ENCODE measurements around the gene TTBK2. TPM values are rescaled to one million over a fixed set of nuclear protein-coding genes. Genes with fewer than 3 reads are reported as not detected.

The TTBK2 gene
- total and polyA plus RNA-seq, 2 donors (not counting 1 experiment from before 2014, with no cell fraction given), result 4.3 to 39.6 TPM

GRCh38 chr15:42932833-42933515, 12.4 kb upstream of the TTBK2 start:
- no peak overlapping the region for H3K4me2 ChIP-seq (replicated peaks; ENCODE audit: low read depth, low read length, poor library complexity, severe bottlenecking)
- H3K27me3 ChIP-seq (replicated peaks in 1 of 4; ENCODE audit: control extremely low read depth in 1 of 4, control insufficient read depth in 3 of 4, insufficient read depth in 4 of 4, low read length in 3 of 4), result no peaks in the 10 kb centered on the region
- Mint-ChIP-seq H3K27me3 (no peaks in the 10 kb centered on the region), H3K4me1 (no peaks in the 10 kb centered on the region), H3K4me3 (no peak overlapping the region), H3K9me3 (ENCODE audit: insufficient read depth) (no peaks in the 10 kb centered on the region), H3K27ac (no peak overlapping the region)
- ChIA-PET CTCF (no interaction called here), POLR2A (no interaction called here)
- no peak overlapping the region for H2AFZ ChIP-seq (ENCODE audit: insufficient read depth, low read depth, low read length, poor library complexity, severe bottlenecking)
- DNase-seq (no peak), ATAC-seq (ENCODE audit: low read depth) (no peak)
- H3K4me1 ChIP-seq (ENCODE audit: control insufficient read depth in 2 of 2, insufficient read depth in 2 of 2, low read length in 2 of 2), result no peaks in the 10 kb centered on the region
- no peaks in the 10 kb centered on the region for H3K36me3 ChIP-seq (replicated peaks in 1 of 2; ENCODE audit: control extremely low read depth in 1 of 2, control insufficient read depth in 1 of 2, extremely low read depth in 1 of 2, insufficient read depth in 2 of 2, low read length in 1 of 2)
- no peak for TF ChIP-seq CTCF (IDR thresholded peaks at IDR 0.05)
- WGBS (ENCODE audit: insufficient coverage), result no CpG with 5 or more reads among the region's 2 CpGs
- H3K9me3 ChIP-seq (ENCODE audit: control extremely low read depth in 1 of 3, control insufficient read depth in 2 of 3, insufficient read depth in 1 of 3, low read length in 2 of 3), result no peaks in the 10 kb centered on the region
- no peaks in the 10 kb centered on the region for H3K79me2 ChIP-seq (ENCODE audit: control insufficient read depth, insufficient read depth, low read length)
- H3K9ac ChIP-seq (ENCODE audit: low read length), result no peak overlapping the region
- intact Hi-C loops (cut with micrococcal nuclease), result no loop called here
- no peak overlapping the region for H3K4me3 ChIP-seq (ENCODE audit: control extremely low read depth in 1 of 5, extremely low read depth in 1 of 5, insufficient read depth in 1 of 5, low read depth in 2 of 5, low read length in 4 of 5)
- no peaks in the 10 kb centered on the region for H4K20me1 ChIP-seq (ENCODE audit: control insufficient read depth, insufficient read depth, low read length, poor library complexity, severe bottlenecking)
- no peak overlapping the region for H3K27ac ChIP-seq (ENCODE audit: low read length in 2 of 2)

GRCh38 chr15:42931702-42932486, 11.3 kb upstream of the TTBK2 start:
- ChIA-PET CTCF (interaction anchor here (0.6 kb wide), 1 partner anchor 1288 kb away, joined by 4 read pairs; no protein-coding TSS in a partner anchor), POLR2A (no interaction called here)
- no peaks in the 10 kb centered on the region for H3K9me3 ChIP-seq (ENCODE audit: control extremely low read depth in 1 of 3, control insufficient read depth in 2 of 3, insufficient read depth in 1 of 3, low read length in 2 of 3)
- no peaks in the 10 kb centered on the region for H3K9me3 Mint-ChIP-seq (ENCODE audit: insufficient read depth)
- H3K79me2 ChIP-seq (ENCODE audit: control insufficient read depth, insufficient read depth, low read length), result no peaks in the 10 kb centered on the region
- no peak overlapping the region for H3K27ac Mint-ChIP-seq
- 85% methylated on average over 5 of the region's 7 CpGs for WGBS (ENCODE audit: insufficient coverage)
- no peaks in the 10 kb centered on the region for H3K27me3 ChIP-seq (replicated peaks in 1 of 4; ENCODE audit: control extremely low read depth in 1 of 4, control insufficient read depth in 3 of 4, insufficient read depth in 4 of 4, low read length in 3 of 4)
- TF ChIP-seq CTCF (IDR thresholded peaks at IDR 0.05), result no peak
- no peak for TF ChIP-seq EZH2 (IDR thresholded peaks at IDR 0.05; ENCODE audit: borderline replicate concordance, insufficient read depth, low read depth, low read length, poor library complexity, severe bottlenecking)
- H3K9ac ChIP-seq (ENCODE audit: low read length), result no peak overlapping the region
- no peak overlapping the region for H3K4me2 ChIP-seq (replicated peaks; ENCODE audit: low read depth, low read length, poor library complexity, severe bottlenecking)
- H3K4me3 Mint-ChIP-seq, result no peak overlapping the region
- no peak overlapping the region for H2AFZ ChIP-seq (ENCODE audit: insufficient read depth, low read depth, low read length, poor library complexity, severe bottlenecking)
- H3K4me1 Mint-ChIP-seq, result no peaks in the 10 kb centered on the region
- no peaks in the 10 kb centered on the region for H3K27me3 Mint-ChIP-seq
- DNase-seq (no peak), ATAC-seq (ENCODE audit: low read depth) (no peak)
- H3K4me1 ChIP-seq (ENCODE audit: control insufficient read depth in 2 of 2, insufficient read depth in 2 of 2, low read length in 2 of 2), result no peaks in the 10 kb centered on the region
- H3K36me3 ChIP-seq (replicated peaks in 1 of 2; ENCODE audit: control extremely low read depth in 1 of 2, control insufficient read depth in 1 of 2, extremely low read depth in 1 of 2, insufficient read depth in 2 of 2, low read length in 1 of 2), result no peaks in the 10 kb centered on the region
- no peak overlapping the region for H3K27ac ChIP-seq (ENCODE audit: low read length in 2 of 2)
- no peak overlapping the region for H3K4me3 ChIP-seq (ENCODE audit: control extremely low read depth in 1 of 5, extremely low read depth in 1 of 5, insufficient read depth in 1 of 5, low read depth in 2 of 5, low read length in 4 of 5)
- intact Hi-C loops (cut with micrococcal nuclease), result no loop called here
- no peaks in the 10 kb centered on the region for H4K20me1 ChIP-seq (ENCODE audit: control insufficient read depth, insufficient read depth, low read length, poor library complexity, severe bottlenecking)

Measured in B cell (primary cell).